Testis (tissue), 3 donors: Measurements from ENCODE around the gene CHMP5. TPM values are rescaled to one million over a fixed set of nuclear protein-coding genes. Genes with fewer than 3 reads are reported as not detected.
A peak's percentile ranks its signal among the peaks of the same experiment; 100 is the strongest.

Source experiments
- DNase-seq: peaks from one replicate; pipeline ENCODE4 v3.0.0-alpha.2; 2019
- H3K27ac ChIP-seq, 2 donors: fragments of 200-600 bp; sonication (generic); one replicate each; pipeline ENCODE4 v1.5.1; 2019
- H3K27me3 ChIP-seq: fragments of 200-600 bp; sonication (generic); one replicate; pipeline ENCODE4 v1.5.1; 2019
- H3K36me3 ChIP-seq: fragments of 200-600 bp; sonication (generic); one replicate; pipeline ENCODE4 v1.5.1; 2017; ENCODE audit warnings: low read depth; ENCODE audit errors: missing control alignments
- H3K4me1 ChIP-seq: fragments of 200-600 bp; sonication (generic); one replicate; pipeline ENCODE4 v1.5.1; 2019
- H3K4me3 ChIP-seq, 2 donors: fragments of 200-600 bp; sonication (generic); one replicate each; pipeline ENCODE4 v1.5.1; 2017 to 2019
- H3K9me3 ChIP-seq: fragments of 200-600 bp; sonication (generic); one replicate; pipeline ENCODE4 v1.5.1; 2017
- CTCF ChIP-seq, 3 experiments: fragments of 450-650 bp in 2 of 3; fragments of 200-600 bp in 1 of 3; sonication (generic) in 1 of 3; IDR thresholded peaks; one replicate each; pipeline ENCODE4 v1.5.1; 2016 to 2019; ENCODE audit warnings: antibody characterized with exemption in 3 of 3, mild to moderate bottlenecking in 2 of 3, moderate library complexity in 1 of 3
- POLR2A ChIP-seq: fragments of 450-650 bp; IDR thresholded peaks from one replicate; pipeline ENCODE4 v1.6.1; 2017; ENCODE audit warnings: antibody characterized with exemption, mild to moderate bottlenecking, moderate library complexity
- WGBS, 2 donors: methylation state at CpG; one replicate each; pipeline ENCODE4 v1.1.5; 2018; 5-methylcytosine and 5-hydroxymethylcytosine counted together
- intact Hi-C: fragments of 100-400 bp; cut with DNase I; formaldehyde crosslinking; loops from one replicate; pipeline ENCODE4 v1.15.1; 2023; ENCODE audit warnings: low total_unique reads
- polyA plus RNA-seq: library from polyadenylated mRNA; stranded (reverse); fragments of 350-450 nt; fragmentation: Illumina TruSeq; extraction: RNeasy Lipid Tissue Mini Kit (QIAGEN cat#74804); gene quantifications from one replicate; pipeline ENCODE4 v1.2.3, GENCODE V29; 2014; ENCODE audit warnings: low read depth, low replicate concordance; ENCODE audit not compliant: insufficient read depth
- total RNA-seq, 2 donors: library from RNA; depleted of rRNA; stranded (reverse); fragments of >200 nt; gene quantifications; one replicate each; pipeline ENCODE4 v1.2.3, GENCODE V29; 2016

The CHMP5 gene
- total and polyA plus RNA-seq, 3 donors from 2014 or later = 53.2 to 84.1 (median 57.0) TPM

- TF ChIP-seq POLR2A (no peak), CTCF (IDR thresholded peaks at IDR 0.05) (no peak)
- peak; percentile 45 for DNase-seq
- peak overlapping the region; percentile 89 to 99 for H3K4me3 ChIP-seq
- no peaks in the 10 kb centered on the region for H3K36me3 ChIP-seq
- WGBS, 2 donors = 7 to 11% methylated on average over 10 to 25 of the region's 25 CpGs
- no peaks in the 10 kb centered on the region for H3K27me3 ChIP-seq
- no peaks in the 10 kb centered on the region for H3K9me3 ChIP-seq
- H3K4me1 ChIP-seq = peaks cover 17% of the 10 kb centered on the region
- peak overlapping the region in 1 of 2 donors; percentile 88 for H3K27ac ChIP-seq
- intact Hi-C loops = no loop called here
Observed at GRCh38 chr9:33263131-33264002, 1.5 kb upstream of the CHMP5 start.

GRCh38 chr9:33264003-33264472, 811 bp upstream of the CHMP5 start:
- H3K4me3 ChIP-seq = peak overlapping the region; percentile 89 to 99
- TF ChIP-seq CTCF (IDR thresholded peaks at IDR 0.05) (no peak), POLR2A (no peak)
- intact Hi-C loops = no loop called here
- H3K4me1 ChIP-seq = peaks cover 17% of the 10 kb centered on the region
- WGBS, 2 donors = 0 to 4% methylated on average over 5 to 37 of the region's 37 CpGs
- no peaks in the 10 kb centered on the region for H3K27me3 ChIP-seq
- H3K9me3 ChIP-seq = no peaks in the 10 kb centered on the region
- H3K36me3 ChIP-seq = no peaks in the 10 kb centered on the region
- H3K27ac ChIP-seq = peak overlapping the region; percentile 82 to 88
- DNase-seq = peak; percentile 63

- Histone ChIP-seq H3K27me3 (no peaks in the 10 kb centered on the region), H3K9me3 (no peaks in the 10 kb centered on the region), H3K4me1 (peaks cover 17% of the 10 kb centered on the region), H3K4me3 (peak overlapping the region; percentile 89 to 99), H3K27ac (peak overlapping the region; percentile 72 to 88), H3K36me3 (no peaks in the 10 kb centered on the region)
- no peak for DNase-seq
- intact Hi-C loops = no loop called here
- no peak for TF ChIP-seq CTCF (IDR thresholded peaks at IDR 0.05)
- TF ChIP-seq POLR2A = no peak
- 16 to 20% methylated on average over 13 of the region's 13 CpGs for WGBS, 2 donors
Observed at GRCh38 chr9:33265211-33265865, 489 bp downstream of the CHMP5 start.

GRCh38 chr9:33267151-33267767, 2.4 kb downstream of the CHMP5 start:
- intact Hi-C loops = no loop called here
- Histone ChIP-seq H3K27me3 (no peaks in the 10 kb centered on the region), H3K36me3 (no peaks in the 10 kb centered on the region), H3K4me3 (no peak overlapping the region), H3K27ac (no peak overlapping the region), H3K4me1 (peaks cover 17% of the 10 kb centered on the region), H3K9me3 (no peaks in the 10 kb centered on the region)
- TF ChIP-seq POLR2A = no peak
- no peak for TF ChIP-seq CTCF (IDR thresholded peaks at IDR 0.05)
- no peak for DNase-seq
